WTC11 (cell line): ENCODE data around the gene ISG15. TPM values are rescaled to one million over a fixed set of nuclear protein-coding genes. Genes with fewer than 3 reads are reported as not detected.

Source experiments
- ATAC-seq: fragments of 200-7000 bp; cut with Tn5 transposase; 2 replicates; pipeline ENCODE4 v1.10.0; 2021; ENCODE audit warnings: mild to moderate bottlenecking, moderate library complexity
- CTCF ChIA-PET: fragments of 300-600 bp; sonication (Branson Sonifier 250); formaldehyde crosslinking; loops from one replicate; lab custom pipeline; 2021; ENCODE audit warnings: antibody characterized with exemption; lab: Charles Lee
- POLR2A ChIA-PET: fragments of 350-600 bp; sonication (Branson Sonifier 250); formaldehyde crosslinking; loops from one replicate; lab custom pipeline; 2021; ENCODE audit warnings: antibody characterized with exemption; lab: Charles Lee
- DNase-seq: peaks from one replicate; pipeline ENCODE4 v3.0.0; 2021; ENCODE audit warnings: low spot score
- H3K27ac Mint-ChIP-seq: 2 replicates; pipeline ENCODE4 v1.8.0; 2021; ENCODE audit warnings: mixed read lengths
- H3K27me3 Mint-ChIP-seq: 2 replicates; pipeline ENCODE4 v1.8.0; 2021; ENCODE audit warnings: low read depth, mild to moderate bottlenecking, moderate library complexity, mixed read lengths
- H3K36me3 Mint-ChIP-seq: 2 replicates; pipeline ENCODE4 v1.8.0; 2021; ENCODE audit warnings: mixed read lengths
- H3K4me1 Mint-ChIP-seq: 2 replicates; pipeline ENCODE4 v1.8.0; 2022; ENCODE audit warnings: mixed read lengths
- H3K4me3 Mint-ChIP-seq: 2 replicates; pipeline ENCODE4 v1.8.0; 2021; ENCODE audit warnings: mild to moderate bottlenecking, moderate library complexity, mixed read lengths
- H3K9me3 Mint-ChIP-seq: 2 replicates; pipeline ENCODE4 v1.8.0; 2021; ENCODE audit warnings: mixed read lengths
- CBFB ChIP-seq: sonication (generic); formaldehyde crosslinking; IDR thresholded peaks from 2 replicates; pipeline ENCODE4 v1.8.1; 2022; ENCODE audit warnings: mild to moderate bottlenecking, low read depth, missing genetic modification reagents
- CREB1 ChIP-seq: sonication (generic); formaldehyde crosslinking; IDR thresholded peaks from 2 replicates; pipeline ENCODE4 v1.8.0; 2023; ENCODE audit warnings: mild to moderate bottlenecking, missing genetic modification reagents
- ELF4 ChIP-seq: sonication (generic); formaldehyde crosslinking; IDR thresholded peaks from 2 replicates; pipeline ENCODE4 v1.8.1; 2022; ENCODE audit warnings: low read depth, mild to moderate bottlenecking, moderate library complexity, missing genetic modification reagents
- EMX1 ChIP-seq: fragments of 250-450 bp; sonication (Bioruptor Pico); IDR thresholded peaks from 2 replicates; pipeline ENCODE4 v1.8.0; 2021; ENCODE audit warnings: mild to moderate bottlenecking
- ETV6 ChIP-seq: sonication (generic); formaldehyde crosslinking; IDR thresholded peaks from 2 replicates; pipeline ENCODE4 v1.8.1; 2022; ENCODE audit warnings: mild to moderate bottlenecking, missing genetic modification reagents
- FOXJ3 ChIP-seq: sonication (generic); formaldehyde crosslinking; IDR thresholded peaks from 2 replicates; pipeline ENCODE4 v1.9.0; 2021; ENCODE audit warnings: missing genetic modification reagents, mild to moderate bottlenecking, borderline replicate concordance
- FOXP1 ChIP-seq: sonication (generic); formaldehyde crosslinking; IDR thresholded peaks from 2 replicates; pipeline ENCODE4 v1.8.0; 2022; ENCODE audit warnings: missing genetic modification reagents, mild to moderate bottlenecking, moderate library complexity, borderline replicate concordance
- MYBL2 ChIP-seq: sonication (generic); formaldehyde crosslinking; IDR thresholded peaks from 2 replicates; pipeline ENCODE4 v1.8.1; 2023; ENCODE audit warnings: mild to moderate bottlenecking, moderate library complexity, missing genetic modification reagents
- NR1H2 ChIP-seq: sonication (generic); formaldehyde crosslinking; IDR thresholded peaks from 2 replicates; pipeline ENCODE4 v1.9.0; 2021; ENCODE audit warnings: mild to moderate bottlenecking, moderate library complexity, missing genetic modification reagents
- NR3C1 ChIP-seq: sonication (generic); formaldehyde crosslinking; conservative IDR thresholded peaks from 2 replicates; pipeline ENCODE4 v1.8.1; 2023; ENCODE audit warnings: low read depth, mild to moderate bottlenecking, missing genetic modification reagents
- OVOL2 ChIP-seq: fragments of 250-450 bp; sonication (Bioruptor Pico); IDR thresholded peaks from 2 replicates; pipeline ENCODE4 v1.9.0; 2021; ENCODE audit warnings: mild to moderate bottlenecking, borderline replicate concordance
- SOX15 ChIP-seq: fragments of 250-450 bp; sonication (Bioruptor Pico); IDR thresholded peaks from 2 replicates; pipeline ENCODE4 v1.9.0; 2021; ENCODE audit warnings: mild to moderate bottlenecking
- SP1 ChIP-seq: sonication (generic); formaldehyde crosslinking; conservative IDR thresholded peaks from 2 replicates; pipeline ENCODE4 v1.8.1; 2022; ENCODE audit warnings: missing genetic modification reagents
- TEAD1 ChIP-seq: sonication (generic); formaldehyde crosslinking; IDR thresholded peaks from 2 replicates; pipeline ENCODE4 v1.8.0; 2022; ENCODE audit warnings: mild to moderate bottlenecking, missing genetic modification reagents
- TEAD4 ChIP-seq: sonication (generic); formaldehyde crosslinking; IDR thresholded peaks from 2 replicates; pipeline ENCODE4 v1.8.0; 2022; ENCODE audit warnings: mild to moderate bottlenecking, missing genetic modification reagents
- ZNF263 ChIP-seq: sonication (generic); formaldehyde crosslinking; IDR thresholded peaks from 2 replicates; pipeline ENCODE4 v1.8.1; 2022; ENCODE audit warnings: low read depth, mild to moderate bottlenecking, moderate library complexity, missing genetic modification reagents
- total RNA-seq: library from RNA; stranded (reverse); gene quantifications from 3 replicates; pipeline ENCODE4 v1.2.3, GENCODE V29; 2021
- TF ChIP-seq, protein P1 (sequence below): fragments of 250-450 bp; sonication (Bioruptor Pico); IDR thresholded peaks from 2 replicates; pipeline ENCODE4 v1.9.0; 2021; ENCODE audit warnings: mild to moderate bottlenecking
- TF ChIP-seq, protein P2 (sequence below): sonication (generic); formaldehyde crosslinking; IDR thresholded peaks from 2 replicates; pipeline ENCODE4 v1.8.1; 2022; ENCODE audit warnings: missing genetic modification reagents, borderline replicate concordance
- TF ChIP-seq, protein P3 (sequence below): fragments of 250-450 bp; sonication (Bioruptor Pico); IDR thresholded peaks from 2 replicates; pipeline ENCODE4 v1.9.0; 2021; ENCODE audit warnings: moderate library complexity, mild to moderate bottlenecking, inconsistent platforms, borderline replicate concordance
- TF ChIP-seq, protein P4 (sequence below): sonication (generic); formaldehyde crosslinking; IDR thresholded peaks from 2 replicates; pipeline ENCODE4 v1.8.0; 2023; ENCODE audit warnings: missing genetic modification reagents

Gene ISG15
- total RNA-seq, 1 experiment from 2014 or later, result 29.5 TPM

DNA sequence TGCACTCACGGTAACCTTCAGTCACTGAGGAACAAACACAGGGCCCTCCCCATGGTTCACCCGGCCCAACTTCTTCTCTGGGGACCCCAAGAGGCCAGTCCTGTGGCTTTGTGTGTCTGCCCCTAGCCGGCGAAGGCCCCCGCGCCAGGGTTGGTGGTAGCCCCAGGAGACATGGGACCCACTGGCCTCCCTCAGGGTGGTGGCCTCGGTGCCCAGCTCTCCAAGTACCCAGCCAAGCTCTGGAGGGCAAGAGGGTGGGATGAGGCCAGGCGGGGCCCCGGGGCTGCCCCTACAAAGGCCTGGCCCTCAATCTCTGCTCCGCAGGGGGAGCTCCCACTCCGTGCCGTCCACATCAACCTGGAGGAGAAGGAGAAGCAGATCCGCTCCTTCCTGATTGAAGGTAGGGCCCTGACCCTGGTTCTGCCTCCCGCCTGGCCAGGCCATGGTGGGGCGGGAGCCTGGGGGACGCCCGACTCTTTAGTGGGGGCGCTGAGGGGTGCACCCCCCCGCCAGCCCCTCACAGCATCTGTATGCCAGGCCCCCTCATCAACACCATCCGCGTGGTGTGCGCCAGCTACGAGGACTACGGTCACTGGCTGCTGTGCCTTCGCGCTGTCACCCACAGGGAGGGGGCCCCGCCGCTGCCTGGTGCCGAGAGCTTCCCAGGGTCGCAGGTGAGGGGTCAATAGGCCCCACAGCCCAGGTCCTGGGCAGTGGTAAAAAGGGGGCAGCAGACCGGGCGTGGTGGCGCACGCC, 41.4 kb upstream of the ISG15 start:
- DNase-seq (no peak), ATAC-seq (no peak)
- Mint-ChIP-seq H3K27me3 (peaks cover 40% of the 10 kb centered on the region), H3K9me3 (no peaks in the 10 kb centered on the region; the same call in 1 of the 2 replicates), H3K4me3 (no peak overlapping the region), H3K27ac (no peak overlapping the region), H3K36me3 (no peaks in the 10 kb centered on the region), H3K4me1 (peaks cover 4% of the 10 kb centered on the region)
- CTCF ChIA-PET, result interaction anchor here (1.0 to 2.9 kb wide), 5 partner anchors 12 to 91 kb away, joined by 3 to 15 read pairs (median 6); no protein-coding TSS in a partner anchor
- POLR2A ChIA-PET, result no interaction called here
- TF ChIP-seq, protein P1, sequence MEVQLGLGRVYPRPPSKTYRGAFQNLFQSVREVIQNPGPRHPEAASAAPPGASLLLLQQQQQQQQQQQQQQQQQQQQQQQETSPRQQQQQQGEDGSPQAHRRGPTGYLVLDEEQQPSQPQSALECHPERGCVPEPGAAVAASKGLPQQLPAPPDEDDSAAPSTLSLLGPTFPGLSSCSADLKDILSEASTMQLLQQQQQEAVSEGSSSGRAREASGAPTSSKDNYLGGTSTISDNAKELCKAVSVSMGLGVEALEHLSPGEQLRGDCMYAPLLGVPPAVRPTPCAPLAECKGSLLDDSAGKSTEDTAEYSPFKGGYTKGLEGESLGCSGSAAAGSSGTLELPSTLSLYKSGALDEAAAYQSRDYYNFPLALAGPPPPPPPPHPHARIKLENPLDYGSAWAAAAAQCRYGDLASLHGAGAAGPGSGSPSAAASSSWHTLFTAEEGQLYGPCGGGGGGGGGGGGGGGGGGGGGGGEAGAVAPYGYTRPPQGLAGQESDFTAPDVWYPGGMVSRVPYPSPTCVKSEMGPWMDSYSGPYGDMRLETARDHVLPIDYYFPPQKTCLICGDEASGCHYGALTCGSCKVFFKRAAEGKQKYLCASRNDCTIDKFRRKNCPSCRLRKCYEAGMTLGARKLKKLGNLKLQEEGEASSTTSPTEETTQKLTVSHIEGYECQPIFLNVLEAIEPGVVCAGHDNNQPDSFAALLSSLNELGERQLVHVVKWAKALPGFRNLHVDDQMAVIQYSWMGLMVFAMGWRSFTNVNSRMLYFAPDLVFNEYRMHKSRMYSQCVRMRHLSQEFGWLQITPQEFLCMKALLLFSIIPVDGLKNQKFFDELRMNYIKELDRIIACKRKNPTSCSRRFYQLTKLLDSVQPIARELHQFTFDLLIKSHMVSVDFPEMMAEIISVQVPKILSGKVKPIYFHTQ (CRISPR knock-in tag), result no peak
- TF ChIP-seq TEAD4 (no peak), SP1 (CRISPR knock-in tag) (no peak), CREB1 (CRISPR knock-in tag) (no peak), EMX1 (CRISPR knock-in tag) (no peak), ZNF263 (no peak)
- TF ChIP-seq, protein P2, sequence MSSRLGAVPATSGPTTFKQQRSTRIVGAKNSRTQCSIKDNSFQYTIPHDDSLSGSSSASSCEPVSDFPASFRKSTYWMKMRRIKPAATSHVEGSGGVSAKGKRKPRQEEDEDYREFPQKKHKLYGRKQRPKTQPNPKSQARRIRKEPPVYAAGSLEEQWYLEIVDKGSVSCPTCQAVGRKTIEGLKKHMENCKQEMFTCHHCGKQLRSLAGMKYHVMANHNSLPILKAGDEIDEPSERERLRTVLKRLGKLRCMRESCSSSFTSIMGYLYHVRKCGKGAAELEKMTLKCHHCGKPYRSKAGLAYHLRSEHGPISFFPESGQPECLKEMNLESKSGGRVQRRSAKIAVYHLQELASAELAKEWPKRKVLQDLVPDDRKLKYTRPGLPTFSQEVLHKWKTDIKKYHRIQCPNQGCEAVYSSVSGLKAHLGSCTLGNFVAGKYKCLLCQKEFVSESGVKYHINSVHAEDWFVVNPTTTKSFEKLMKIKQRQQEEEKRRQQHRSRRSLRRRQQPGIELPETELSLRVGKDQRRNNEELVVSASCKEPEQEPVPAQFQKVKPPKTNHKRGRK, result no peak

DNA sequence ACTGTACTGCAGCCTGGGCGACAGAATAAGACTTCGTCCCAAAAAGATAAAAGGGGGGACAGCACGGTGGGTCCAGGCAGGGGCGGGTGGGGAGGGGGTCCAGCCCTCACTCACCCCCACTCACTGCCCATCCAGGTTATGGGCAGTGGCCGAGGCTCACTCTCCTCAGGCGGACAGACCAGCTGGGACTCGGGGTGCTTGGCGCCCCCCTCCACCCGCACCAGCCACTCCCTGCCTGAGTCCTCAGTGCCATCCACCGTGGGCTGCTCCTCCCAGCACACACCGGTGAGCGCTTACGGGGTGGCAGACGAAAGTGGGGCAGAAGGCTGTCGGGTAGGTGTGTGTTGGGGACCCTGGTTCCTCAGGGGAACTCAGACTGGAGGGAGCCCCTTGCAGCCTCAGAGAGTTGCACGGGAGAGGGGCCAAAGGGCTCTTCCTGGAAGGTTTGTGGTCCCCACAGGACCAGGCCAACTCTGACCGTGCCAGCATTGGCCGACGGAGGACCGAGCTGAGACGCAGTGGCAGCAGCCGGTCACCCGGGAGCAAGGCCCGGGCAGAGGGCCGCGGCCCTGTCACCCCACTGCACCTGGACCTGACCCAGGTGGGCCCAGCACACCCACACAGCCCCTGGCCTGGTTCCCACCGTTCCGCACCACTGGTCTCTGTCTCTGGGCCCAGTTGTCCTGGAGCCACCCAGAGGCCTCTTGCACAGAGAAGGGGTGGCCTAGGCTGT, 40.4 kb upstream of the ISG15 start:
- peaks cover 4% of the 10 kb centered on the region for H3K4me1 Mint-ChIP-seq

DNA sequence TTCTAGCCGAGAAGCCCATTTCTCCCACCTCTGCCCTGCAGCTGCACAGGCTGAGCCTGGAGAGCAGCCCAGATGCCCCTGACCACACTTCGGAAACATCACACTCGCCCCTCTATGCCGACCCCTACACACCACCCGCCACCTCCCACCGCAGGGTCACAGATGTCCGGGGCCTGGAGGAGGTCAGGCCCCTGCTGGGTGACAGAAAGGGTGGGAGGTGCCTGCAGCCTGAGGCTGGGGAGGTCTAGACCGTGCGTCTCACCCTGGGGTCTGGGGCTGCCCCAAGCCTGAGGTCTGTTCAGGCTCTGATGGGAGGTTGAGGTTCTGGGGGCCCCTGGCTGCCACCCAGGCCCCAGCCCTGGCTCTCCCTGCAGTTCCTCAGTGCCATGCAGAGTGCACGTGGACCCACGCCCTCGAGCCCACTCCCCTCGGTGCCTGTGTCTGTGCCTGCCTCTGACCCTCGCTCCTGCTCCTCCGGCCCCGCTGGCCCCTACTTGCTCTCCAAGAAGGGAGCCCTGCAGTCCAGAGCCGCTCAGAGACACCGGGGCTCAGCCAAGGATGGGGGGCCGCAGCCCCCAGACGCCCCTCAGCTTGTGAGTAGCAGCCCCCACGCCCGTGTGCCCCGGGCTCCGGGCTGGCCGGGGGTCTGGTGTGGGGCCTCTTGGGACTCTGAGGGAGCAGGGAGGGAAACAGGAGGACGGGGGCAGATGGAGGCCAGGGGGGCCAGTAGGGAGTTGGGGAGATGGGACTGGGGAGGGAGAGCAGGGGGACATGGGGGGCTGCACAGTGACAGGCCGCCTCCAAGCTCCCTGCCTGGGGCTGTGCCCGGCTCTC, 39.6 kb upstream of the ISG15 start:
- ATAC-seq (no peak), DNase-seq (no peak)
- Mint-ChIP-seq H3K27ac (no peak overlapping the region), H3K4me3 (no peak overlapping the region), H3K27me3 (peaks cover 26% of the 10 kb centered on the region), H3K4me1 (peaks cover 4% of the 10 kb centered on the region), H3K9me3 (peaks cover 3% of the 10 kb centered on the region), H3K36me3 (peaks cover 3% of the 10 kb centered on the region; the same call in 1 of the 2 replicates)
- POLR2A ChIA-PET, result no interaction called here
- CTCF ChIA-PET, result no interaction called here
- TF ChIP-seq TEAD1 (CRISPR knock-in tag) (no peak), SOX15 (no peak), ETV6 (CRISPR knock-in tag) (no peak), CBFB (CRISPR knock-in tag) (no peak)
- TF ChIP-seq, protein P3, sequence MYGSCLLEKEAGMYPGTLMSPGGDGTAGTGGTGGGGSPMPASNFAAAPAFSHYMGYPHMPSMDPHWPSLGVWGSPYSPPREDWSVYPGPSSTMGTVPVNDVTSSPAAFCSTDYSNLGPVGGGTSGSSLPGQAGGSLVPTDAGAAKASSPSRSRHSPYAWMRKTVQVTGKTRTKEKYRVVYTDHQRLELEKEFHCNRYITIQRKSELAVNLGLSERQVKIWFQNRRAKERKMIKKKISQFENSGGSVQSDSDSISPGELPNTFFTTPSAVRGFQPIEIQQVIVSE (CRISPR knock-in tag), result no peak
- TF ChIP-seq, protein P1 (CRISPR knock-in tag), result no peak

More for the DNA sequence above, 40.4 kb upstream of the ISG15 start:
- ATAC-seq, result no peak
- POLR2A ChIA-PET, result no interaction called here
- Mint-ChIP-seq H3K27ac (no peak overlapping the region), H3K27me3 (peaks cover 30% of the 10 kb centered on the region), H3K36me3 (no peaks in the 10 kb centered on the region), H3K4me3 (no peak overlapping the region), H3K9me3 (no peaks in the 10 kb centered on the region; the same call in 1 of the 2 replicates)
- TF ChIP-seq, protein P4, sequence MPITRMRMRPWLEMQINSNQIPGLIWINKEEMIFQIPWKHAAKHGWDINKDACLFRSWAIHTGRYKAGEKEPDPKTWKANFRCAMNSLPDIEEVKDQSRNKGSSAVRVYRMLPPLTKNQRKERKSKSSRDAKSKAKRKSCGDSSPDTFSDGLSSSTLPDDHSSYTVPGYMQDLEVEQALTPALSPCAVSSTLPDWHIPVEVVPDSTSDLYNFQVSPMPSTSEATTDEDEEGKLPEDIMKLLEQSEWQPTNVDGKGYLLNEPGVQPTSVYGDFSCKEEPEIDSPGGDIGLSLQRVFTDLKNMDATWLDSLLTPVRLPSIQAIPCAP (CRISPR knock-in tag), result no peak
- TF ChIP-seq FOXJ3 (CRISPR knock-in tag), result no peak
- TF ChIP-seq FOXP1 (CRISPR knock-in tag), result no peak
- TF ChIP-seq ZNF263, result no peak
- TF ChIP-seq ELF4 (CRISPR knock-in tag), result no peak
- TF ChIP-seq OVOL2 (CRISPR knock-in tag), result no peak
- no peak for TF ChIP-seq NR1H2 (CRISPR knock-in tag)
- no peak for TF ChIP-seq MYBL2
- TF ChIP-seq NR3C1 (CRISPR knock-in tag), result no peak
- TF ChIP-seq, protein P3 (CRISPR knock-in tag), result no peak
- CTCF ChIA-PET, result interaction anchor here (1.0 kb wide), 1 partner anchor 60 kb away, joined by 3 read pairs; no protein-coding TSS in a partner anchor
- no peak for DNase-seq
